ENCODE results near the gene GPR153.

GRCh38 chr1:6295910-6296309 lies 35.0 kb upstream of the GPR153 start:
- no peak for TF ChIP-seq POLR2AphosphoS5 (IDR thresholded peaks at IDR 0.05; ENCODE audit: borderline replicate concordance, low read depth, low read length)
- no peak for TF ChIP-seq EZH2 (IDR thresholded peaks at IDR 0.05)
